RWPE2 (cell line): ENCODE results near the gene SPRR2E.
"Not testable (repeated sequence)": the region's sequence is repeated elsewhere in the genome, so short reads cannot be mapped to it uniquely, and the experiment has no call there.

ENCODE experiments used
- ATAC-seq: fragments of 200-7000 bp; cut with Tn5 transposase; 3 replicates; pipeline ENCODE4 v1.9.1; 2021; ENCODE audit warnings: low read depth
- DNase-seq: peaks from one replicate; pipeline ENCODE4 v3.0.0-alpha.2; 2020; ENCODE audit warnings: low spot score
- H3K27ac ChIP-seq: fragments of 450-650 bp; 2 replicates; pipeline ENCODE4 v1.5.1; 2017; ENCODE audit warnings: mild to moderate bottlenecking; ENCODE audit not compliant: poor library complexity, severe bottlenecking
- H3K27me3 ChIP-seq: fragments of 250-450 bp; sonication (Bioruptor Pico); 2 replicates; pipeline ENCODE4 v1.5.1; 2021; ENCODE audit warnings: mild to moderate bottlenecking, moderate library complexity; ENCODE audit not compliant: insufficient read depth, poor library complexity, severe bottlenecking
- H3K36me3 ChIP-seq: fragments of 250-450 bp; sonication (Bioruptor Pico); 2 replicates; pipeline ENCODE4 v1.5.1; 2020; ENCODE audit warnings: low read depth, mild to moderate bottlenecking, moderate library complexity
- H3K4me1 ChIP-seq: fragments of 250-450 bp; sonication (Bioruptor Pico); 2 replicates; pipeline ENCODE4 v1.5.1; 2021; ENCODE audit warnings: mild to moderate bottlenecking, moderate library complexity; ENCODE audit not compliant: insufficient read depth, poor library complexity, severe bottlenecking
- H3K4me3 ChIP-seq: fragments of 250-450 bp; sonication (Bioruptor Pico); 2 replicates; pipeline ENCODE4 v1.5.1; 2021; ENCODE audit warnings: mild to moderate bottlenecking, moderate library complexity; ENCODE audit not compliant: severe bottlenecking
- H3K9me3 ChIP-seq: fragments of 250-450 bp; sonication (Bioruptor Pico); 2 replicates; pipeline ENCODE4 v1.5.1; 2021; ENCODE audit warnings: mild to moderate bottlenecking, moderate library complexity; ENCODE audit not compliant: severe bottlenecking
- CTCF ChIP-seq: fragments of 450-650 bp; IDR thresholded peaks from one replicate; pipeline ENCODE4 v1.5.1; 2017; ENCODE audit warnings: mild to moderate bottlenecking, moderate library complexity; ENCODE audit not compliant: poor library complexity, severe bottlenecking

SPRR2E gene

DNA sequence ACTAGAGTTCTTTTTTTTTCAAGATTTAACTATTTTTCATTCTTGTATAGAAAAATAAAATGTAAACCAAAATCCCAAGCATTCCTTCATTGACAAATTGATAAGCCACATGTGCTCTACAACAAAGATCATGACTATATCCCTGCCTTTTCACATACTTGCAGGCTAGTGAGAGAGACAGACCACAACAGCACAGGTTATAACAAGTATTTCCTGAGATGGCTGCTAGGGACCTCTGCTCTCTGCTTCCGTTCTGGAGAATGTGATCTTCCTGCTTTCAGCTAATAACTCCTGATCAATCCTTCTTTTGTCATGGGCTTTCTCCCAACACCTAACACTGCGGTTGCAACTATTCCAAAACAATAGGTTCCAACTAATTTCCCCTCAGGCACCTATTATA, 33.0 kb upstream of the SPRR2E start:
- Histone ChIP-seq H3K9me3 (peaks cover 5% of the 10 kb centered on the region), H3K36me3 (no peaks in the 10 kb centered on the region), H3K27ac (no peak overlapping the region), H3K4me3 (no peak overlapping the region), H3K4me1 (peaks cover 15% of the 10 kb centered on the region), H3K27me3 (no peaks in the 10 kb centered on the region)
- no peak for DNase-seq
- no peak for ATAC-seq
- TF ChIP-seq CTCF, result no peak

DNA sequence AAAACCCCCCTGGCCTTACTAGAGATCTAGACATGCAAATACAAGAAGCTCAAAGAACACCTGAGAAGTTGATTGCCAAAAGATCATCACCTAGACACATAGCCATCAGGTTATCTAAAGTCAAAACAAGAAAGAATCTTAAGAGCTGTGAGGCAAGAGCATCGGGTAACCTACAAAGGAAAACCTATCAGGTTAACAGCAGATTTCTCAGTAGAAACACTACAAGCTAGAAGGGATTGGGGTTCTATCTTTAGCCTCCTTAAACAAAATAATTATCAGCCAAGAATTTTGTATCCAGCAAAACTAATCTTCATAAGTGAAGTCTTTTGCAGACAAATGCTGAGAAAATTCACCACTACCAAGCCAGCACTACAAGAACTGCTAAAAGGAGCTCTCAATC, 31.2 kb upstream of the SPRR2E start:
- Histone ChIP-seq H3K27ac (no peak overlapping the region), H3K4me1 (peaks cover 13% of the 10 kb centered on the region), H3K27me3 (no peaks in the 10 kb centered on the region), H3K4me3 (no peak overlapping the region), H3K36me3 (no peaks in the 10 kb centered on the region), H3K9me3 (peaks cover 5% of the 10 kb centered on the region)
- TF ChIP-seq CTCF, result no peak
- DNase-seq (no peak), ATAC-seq (no peak)

GRCh38 chr1:153123793-153124192, 29.5 kb upstream of the SPRR2E start:
- ATAC-seq, H3K4me3 ChIP-seq, H3K36me3 ChIP-seq, DNase-seq, H3K9me3 ChIP-seq, H3K27me3 ChIP-seq: not testable (repeated sequence)
- H3K4me1 ChIP-seq, result peaks cover 13% of the 10 kb centered on the region
- peak overlapping the region; percentile 84 for H3K27ac ChIP-seq

- DNase-seq, result peak; percentile 78
- Histone ChIP-seq H3K27ac (peak overlapping the region; percentile 84), H3K36me3 (no peaks in the 10 kb centered on the region)
Observed at GRCh38 chr1:153122831-153123421, 28.6 kb upstream of the SPRR2E start.

GRCh38 chr1:153120945-153121344, 26.6 kb upstream of the SPRR2E start:
- TF ChIP-seq CTCF, result no peak
- ATAC-seq, result no peak
- H3K27ac ChIP-seq, result no peak overlapping the region
- H3K4me3 ChIP-seq, result no peak overlapping the region
- no peaks in the 10 kb centered on the region for H3K36me3 ChIP-seq
- H3K4me1 ChIP-seq, result peaks cover 13% of the 10 kb centered on the region
- DNase-seq, result no peak
- peaks cover 5% of the 10 kb centered on the region for H3K9me3 ChIP-seq
- no peaks in the 10 kb centered on the region for H3K27me3 ChIP-seq

More at GRCh38 chr1:153122831-153123421, 28.6 kb upstream of the SPRR2E start:
- Histone ChIP-seq H3K4me1 (peaks cover 13% of the 10 kb centered on the region), H3K9me3 (peaks cover 5% of the 10 kb centered on the region), H3K4me3 (no peak overlapping the region), H3K27me3 (no peaks in the 10 kb centered on the region)
- ATAC-seq, result peak; percentile 97
- no peak for TF ChIP-seq CTCF
